ENCODE measurements around the gene ABCA8. TPM values are rescaled to one million over a fixed set of nuclear protein-coding genes. Genes with fewer than 3 reads are reported as not detected.
"Not testable (repeated sequence)": the region's sequence is repeated elsewhere in the genome, so short reads cannot be mapped to it uniquely, and the experiment has no call there.

Gene ABCA8
- polyA plus RNA-seq, 5 donors = 49.8 to 142 (median 93.9) TPM

DNA sequence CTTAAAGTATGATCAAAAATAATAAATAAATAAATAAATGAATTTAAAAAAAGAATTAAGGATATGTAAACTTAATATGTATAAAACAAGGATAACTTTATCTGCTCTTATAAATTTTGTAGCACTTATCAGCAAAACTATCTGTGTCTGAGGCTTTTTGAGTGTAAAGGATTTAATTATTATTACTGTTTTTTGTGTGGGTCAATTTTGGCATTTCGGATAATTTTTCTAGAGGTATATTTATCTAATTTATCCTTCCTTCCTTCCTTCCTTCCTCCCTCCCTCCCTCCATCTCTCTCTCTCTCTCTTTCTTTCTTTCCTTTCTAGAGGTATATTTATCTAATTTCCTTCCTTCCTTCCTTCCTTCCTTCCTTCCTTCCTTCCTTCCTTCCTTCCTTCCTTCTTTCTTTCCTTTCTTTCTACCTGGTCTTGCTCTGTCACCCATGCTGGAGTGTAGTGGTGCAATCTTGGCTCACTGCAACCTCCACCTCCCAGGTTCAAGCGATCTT, 120.8 kb downstream of the ABCA8 start:
- DNase-seq = no peak

DNA sequence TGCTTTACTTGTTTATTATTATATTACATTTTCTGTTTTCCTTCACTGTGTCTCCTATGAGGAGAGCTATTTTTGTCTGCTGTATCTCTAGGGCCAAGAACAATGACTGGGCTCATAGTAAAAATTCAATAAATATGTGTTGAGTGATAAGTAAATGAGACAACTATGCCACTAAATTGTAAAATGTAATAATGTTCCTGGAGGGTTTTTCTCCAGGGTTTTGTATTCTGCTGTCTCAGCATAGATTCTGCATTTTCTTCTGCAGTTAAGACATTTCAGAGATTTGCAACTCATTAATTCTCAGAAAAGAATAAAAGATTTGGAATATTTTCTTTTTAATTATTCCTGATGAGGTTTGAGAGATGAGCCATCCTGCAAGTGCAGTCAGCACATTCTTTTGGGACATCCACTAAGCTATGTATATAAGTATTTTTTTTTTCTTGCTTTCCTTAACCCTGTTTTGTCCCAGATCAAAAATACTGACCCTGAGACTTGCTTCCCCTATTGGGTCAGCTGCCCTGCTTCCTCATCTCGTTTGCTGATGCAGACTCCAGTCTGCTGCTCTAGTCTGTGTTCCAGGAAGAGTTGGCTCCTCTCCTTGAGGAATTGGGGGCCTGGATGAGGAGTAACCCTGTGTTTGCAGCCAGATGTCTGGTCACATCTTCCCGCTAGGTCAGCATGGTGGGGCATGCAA, 122.9 kb downstream of the ABCA8 start:
- peak; percentile 64 to 65 for DNase-seq

DNA sequence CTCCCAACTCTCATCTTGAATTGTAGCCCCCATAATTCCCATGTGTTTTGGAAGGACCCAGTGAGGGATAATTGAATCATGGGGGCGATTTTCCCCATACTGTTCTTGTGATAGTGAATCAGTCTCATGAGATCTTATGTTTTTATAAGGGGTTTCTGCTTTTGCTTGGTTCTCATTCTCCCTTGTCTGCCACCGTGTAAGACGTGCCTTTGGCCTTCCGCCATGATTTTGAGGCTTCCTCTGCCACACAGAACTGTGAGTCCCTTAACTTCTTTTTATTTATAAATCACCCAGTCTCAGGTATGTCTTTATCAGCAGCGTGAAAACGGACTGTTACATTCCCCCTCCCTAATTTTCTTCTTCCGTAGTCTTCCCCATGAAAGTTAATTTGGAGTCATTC, 124.0 kb downstream of the ABCA8 start:
- DNase-seq = no peak

DNA sequence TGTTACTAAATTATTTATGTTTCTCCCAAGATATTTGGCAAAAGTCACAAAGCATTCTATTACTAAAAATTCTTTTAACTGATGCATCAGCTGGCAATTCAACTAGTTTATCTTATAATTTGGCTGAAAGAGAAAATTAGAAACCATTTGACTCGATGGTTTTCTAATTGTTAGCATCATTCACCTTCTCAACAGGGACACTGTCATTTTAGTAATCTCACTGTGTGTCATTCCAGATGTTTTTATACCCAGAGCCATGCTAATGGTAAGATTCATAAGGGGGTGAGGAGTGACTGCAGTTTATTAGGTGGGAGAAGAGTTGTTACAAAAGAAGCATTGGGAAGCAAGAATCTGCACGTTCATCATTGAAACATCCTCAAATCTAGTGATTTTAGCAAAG, 124.9 kb downstream of the ABCA8 start:
- DNase-seq = no peak

DNA sequence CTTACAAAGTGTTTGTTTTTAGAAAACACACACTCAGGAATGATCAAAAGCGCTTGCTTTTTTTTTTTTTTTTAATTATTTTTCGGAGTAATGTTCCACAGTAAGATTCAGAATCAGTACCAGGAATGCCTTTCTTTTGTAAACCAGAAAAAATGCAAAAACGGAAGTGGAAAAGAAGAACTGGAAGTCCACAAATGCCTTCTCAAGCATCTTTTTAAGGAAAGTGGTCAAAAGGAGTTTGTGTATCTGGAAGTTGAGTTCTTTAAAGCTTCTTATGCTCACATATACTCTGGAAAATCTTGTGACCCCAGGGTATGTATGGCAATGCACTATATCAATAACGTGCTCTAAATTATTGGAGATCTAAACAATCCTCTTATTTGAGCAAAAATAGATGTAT, 126.0 kb downstream of the ABCA8 start:
- DNase-seq = no peak

DNA sequence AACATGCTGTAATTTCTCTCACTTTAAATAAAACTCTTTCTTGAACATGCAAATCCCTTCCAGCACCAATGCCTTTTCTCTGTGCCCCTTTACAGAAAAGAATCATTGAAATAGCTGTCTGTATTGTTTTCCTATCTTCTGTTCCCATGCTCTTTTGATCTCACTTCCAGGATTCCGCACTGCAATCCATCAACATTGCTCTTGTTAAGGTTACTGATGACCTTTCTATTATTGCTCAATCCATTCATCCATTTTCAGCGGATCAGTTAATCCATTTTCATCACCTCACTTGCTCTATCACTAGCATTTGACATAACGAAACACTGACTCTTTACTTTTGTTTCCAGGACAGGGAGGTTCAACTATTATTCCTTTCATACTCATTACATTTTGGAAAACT, 130.5 kb downstream of the ABCA8 start:
- DNase-seq = no peak

DNA sequence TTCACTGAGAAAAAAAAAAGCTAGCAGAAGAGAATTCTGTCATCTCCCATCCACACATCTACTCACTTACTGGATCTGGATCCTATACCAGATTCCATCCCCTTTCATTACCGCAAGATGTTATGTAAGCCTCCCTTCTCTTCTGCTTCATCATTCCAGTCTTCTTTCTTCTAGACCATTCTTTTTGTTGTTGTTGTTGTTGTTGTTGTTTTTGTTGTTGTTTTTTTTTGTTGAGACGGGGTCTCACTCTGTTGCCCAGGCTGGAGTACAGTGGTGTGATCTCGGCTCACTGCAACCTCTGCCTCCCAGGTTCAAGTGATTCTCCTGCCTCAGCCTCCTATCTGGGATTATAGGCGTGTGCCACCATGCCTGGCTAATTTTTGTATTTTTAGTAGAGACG, 131.0 kb downstream of the ABCA8 start:
- not testable (repeated sequence) for DNase-seq

DNA sequence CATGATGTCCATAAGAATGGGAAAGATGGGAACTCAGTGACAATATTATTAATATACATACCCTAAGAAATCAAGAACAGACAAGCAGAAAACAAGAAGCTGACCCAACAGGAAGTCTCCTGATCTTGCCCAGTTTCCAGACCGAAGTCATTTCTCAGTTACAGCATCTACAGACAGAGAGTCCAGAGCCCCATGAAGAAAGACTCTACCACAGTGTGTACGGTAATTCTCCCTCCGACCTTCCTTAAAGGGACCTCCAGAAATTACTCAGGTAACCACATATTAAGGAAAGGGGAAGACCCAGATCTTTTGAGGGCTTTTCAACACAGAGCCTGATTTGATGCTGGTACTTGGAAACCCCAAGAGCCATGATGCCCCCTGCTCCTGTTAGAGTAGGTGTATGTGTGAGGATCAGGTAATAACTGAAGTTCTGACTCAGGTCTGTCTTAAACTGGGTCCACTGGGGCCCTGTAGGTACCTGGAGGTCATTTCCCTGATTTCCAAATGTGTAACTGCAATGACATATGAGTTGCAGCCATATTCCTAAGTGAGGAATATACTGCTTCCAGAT, 132.4 kb downstream of the ABCA8 start:
- no peak for DNase-seq

DNA sequence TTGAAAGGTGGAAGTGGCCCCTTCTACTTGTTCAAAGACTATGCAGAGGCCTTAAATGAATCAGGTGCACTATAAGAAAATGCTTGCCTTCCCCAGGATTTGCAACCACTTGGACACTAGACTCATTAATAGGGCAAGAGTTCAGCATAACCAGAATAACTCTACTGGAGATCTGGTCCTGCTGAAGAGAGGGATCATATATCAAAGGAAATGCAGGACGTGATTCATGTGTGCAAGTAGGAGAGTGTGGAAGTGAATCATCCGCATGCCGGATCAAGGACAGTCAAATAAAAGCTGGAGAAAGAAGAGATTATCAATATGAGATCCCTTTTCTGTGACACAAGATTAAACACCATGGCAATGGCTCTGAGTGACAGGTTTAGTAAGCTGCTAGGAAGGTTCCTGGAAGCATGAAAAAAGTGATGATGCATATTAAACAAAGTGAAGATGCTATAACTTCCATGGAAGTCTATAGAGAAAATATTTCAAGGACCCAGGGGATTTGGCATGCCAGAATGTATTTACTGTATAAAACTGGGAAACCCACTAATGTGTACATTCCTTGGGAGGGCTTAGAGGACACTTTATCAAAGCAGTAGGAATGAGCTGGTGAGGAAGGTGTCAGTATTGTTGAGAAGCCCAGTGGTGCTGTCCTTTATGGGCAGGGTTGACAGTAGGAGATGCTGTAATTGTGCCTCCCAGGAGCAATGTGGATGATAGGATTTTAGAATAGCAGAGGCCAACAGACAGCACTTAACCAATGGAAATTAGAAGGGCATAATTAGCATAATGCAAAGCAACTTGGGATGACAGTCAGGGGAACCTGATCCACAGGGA, 133.1 kb downstream of the ABCA8 start:
- DNase-seq = no peak

DNA sequence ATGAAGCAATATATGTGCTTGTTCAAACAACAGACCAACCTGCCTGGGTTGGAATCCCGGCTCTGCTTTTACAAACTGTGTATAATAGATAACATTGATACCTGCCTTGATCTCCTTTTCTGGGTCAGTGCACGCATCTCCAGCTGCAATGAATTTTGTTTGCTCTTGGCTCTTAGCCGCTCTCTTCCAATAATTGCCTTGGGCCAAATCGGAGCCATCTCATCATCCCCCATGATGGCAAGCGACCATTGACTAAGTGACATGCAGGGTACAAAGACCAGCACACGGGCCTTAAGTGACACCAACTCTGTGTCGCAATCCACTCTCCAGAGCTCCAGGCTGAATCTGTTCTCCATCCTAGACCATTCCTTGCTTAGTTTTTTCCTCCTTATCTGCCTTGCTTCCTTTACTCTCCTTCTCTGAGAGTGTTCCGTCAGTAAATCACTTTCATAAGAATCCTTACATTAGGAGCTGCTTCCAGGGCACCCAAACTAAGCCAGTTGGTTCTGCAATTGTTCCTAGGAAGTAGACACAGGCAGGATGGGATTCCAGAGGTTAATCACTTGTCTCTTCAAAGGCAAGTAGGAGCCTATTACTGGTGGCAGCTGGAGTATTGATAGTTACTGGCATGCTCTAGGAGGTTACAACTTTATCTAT, 134.2 kb downstream of the ABCA8 start:
- no peak for DNase-seq

DNA sequence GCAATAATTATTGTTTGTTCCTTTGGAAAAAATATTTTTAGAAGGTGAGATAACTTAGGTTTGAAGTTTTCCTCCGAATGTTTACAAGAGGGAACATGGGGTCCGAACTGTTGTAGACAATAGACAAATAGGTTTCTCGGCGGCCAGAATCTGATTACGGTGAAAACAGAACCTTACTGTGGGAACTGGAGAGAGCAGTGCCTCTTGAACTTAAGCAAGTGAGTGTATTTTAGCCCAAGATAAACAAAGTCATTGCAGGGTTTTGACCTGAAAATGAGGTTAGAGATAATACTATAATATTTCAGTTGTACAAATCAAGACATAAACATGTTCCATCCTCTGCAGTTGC, 134.7 kb downstream of the ABCA8 start:
- no peak for DNase-seq

DNA sequence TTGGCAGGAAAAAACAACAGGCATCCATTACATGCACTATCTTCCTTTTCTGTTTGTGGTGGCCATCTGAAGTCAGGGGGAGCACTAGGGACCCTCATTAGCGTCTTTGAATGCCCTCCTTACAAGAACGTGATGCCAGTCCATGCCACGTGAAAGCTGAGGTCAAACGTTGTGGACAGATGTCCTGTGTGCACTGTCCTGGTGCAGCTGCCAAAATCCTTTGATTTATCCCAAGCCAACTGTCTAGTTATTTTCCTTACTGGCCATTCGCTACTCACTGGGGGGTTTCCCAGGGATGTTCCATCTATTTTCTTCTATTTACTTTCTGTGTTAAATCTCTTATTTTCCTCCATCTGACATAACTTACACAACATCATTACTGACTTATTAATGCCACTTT, 135.7 kb downstream of the ABCA8 start:
- no peak for DNase-seq

Other genes starting within 250 kb of the ABCA8 start
- gene ABCA9, start 105.5 kb upstream of the ABCA8 start, polyA plus RNA-seq (ENCODE audit: insufficient read depth in 1 of 5, insufficient read length in 5 of 5, low replicate concordance in 1 of 5) = 10 to 100 TPM in 2 of 5 donors, 1 to 10 TPM in 3; 3.3 to 13.2 (median 9.9) TPM
- 10 to 100 TPM; 14.4 to 64.4 (median 54.2) TPM for gene ABCA6, start 186.5 kb upstream of the ABCA8 start, polyA plus RNA-seq (ENCODE audit: insufficient read depth in 1 of 5, insufficient read length in 5 of 5, low replicate concordance in 1 of 5)